Muscle layer of colon (tissue), 2 donors: ENCODE data around the gene SEMA7A.

ENCODE experiments used
- H3K27ac ChIP-seq: one replicate; pipeline ENCODE4 v1.7.0; 2013; ENCODE audit warnings: low read depth, mild to moderate bottlenecking, low read length, moderate library complexity
- H3K27me3 ChIP-seq, 2 donors: one replicate each; pipeline ENCODE4 v1.7.0; 2013; ENCODE audit warnings: low read length in 2 of 2, mild to moderate bottlenecking in 2 of 2; ENCODE audit not compliant: insufficient read depth in 2 of 2, control insufficient read depth in 1 of 2
- H3K36me3 ChIP-seq: one replicate; pipeline ENCODE4 v1.7.0; 2013; ENCODE audit warnings: mild to moderate bottlenecking, low read length; ENCODE audit not compliant: insufficient read depth
- H3K4me1 ChIP-seq: one replicate; pipeline ENCODE4 v1.7.0; 2013; ENCODE audit warnings: mild to moderate bottlenecking, low read length; ENCODE audit not compliant: insufficient read depth
- H3K4me3 ChIP-seq, 2 donors: one replicate each; pipeline ENCODE4 v1.7.0; 2013; ENCODE audit warnings: low read length in 2 of 2, low read depth in 1 of 2, mild to moderate bottlenecking in 1 of 2, moderate library complexity in 1 of 2
- H3K9ac ChIP-seq: one replicate; pipeline ENCODE4 v1.7.0; 2013; ENCODE audit warnings: low read length
- H3K9me3 ChIP-seq: one replicate; pipeline ENCODE4 v1.7.0; 2013; ENCODE audit warnings: mild to moderate bottlenecking, low read length
- donor health status: abdominal sarcoma.
- donor health status: Adenocarcinoma of cecum.

The SEMA7A gene

GRCh38 chr15:74426404-74427281 is 7.1 kb downstream of the SEMA7A start:
- H3K36me3 ChIP-seq, result no peaks in the 10 kb centered on the region
- H3K27ac ChIP-seq, result no peak overlapping the region
- peaks cover 9 to 27% of the 10 kb centered on the region in 2 donors for H3K27me3 ChIP-seq
- H3K9ac ChIP-seq, result no peak overlapping the region
- H3K9me3 ChIP-seq, result no peaks in the 10 kb centered on the region
- H3K4me3 ChIP-seq, result no peak overlapping the region
- H3K4me1 ChIP-seq, result no peaks in the 10 kb centered on the region

GRCh38 chr15:74425630-74426029 is 8.1 kb downstream of the SEMA7A start:
- Histone ChIP-seq H3K9me3 (no peaks in the 10 kb centered on the region), H3K36me3 (no peaks in the 10 kb centered on the region), H3K4me3 (no peak overlapping the region), H3K4me1 (no peaks in the 10 kb centered on the region), H3K27ac (no peak overlapping the region), H3K9ac (no peak overlapping the region), H3K27me3 (peaks cover 0 to 17% of the 10 kb centered on the region in 2 donors)

- Histone ChIP-seq H3K27ac (no peak overlapping the region), H3K36me3 (no peaks in the 10 kb centered on the region), H3K4me3 (no peak overlapping the region), H3K27me3 (peaks cover 0 to 13% of the 10 kb centered on the region in 2 donors), H3K4me1 (no peaks in the 10 kb centered on the region), H3K9me3 (no peaks in the 10 kb centered on the region), H3K9ac (no peak overlapping the region)
Observed at GRCh38 chr15:74424901-74425528, 8.7 kb downstream of the SEMA7A start.

- H3K36me3 ChIP-seq, result no peaks in the 10 kb centered on the region
- no peak overlapping the region for H3K4me3 ChIP-seq
- no peaks in the 10 kb centered on the region for H3K4me1 ChIP-seq
- H3K9me3 ChIP-seq, result no peaks in the 10 kb centered on the region
- H3K9ac ChIP-seq, result no peak overlapping the region
- H3K27ac ChIP-seq, result no peak overlapping the region
- peaks cover 0 to under 1% of the 10 kb centered on the region in 2 donors for H3K27me3 ChIP-seq
Observed at GRCh38 chr15:74423431-74424257, 10.1 kb downstream of the SEMA7A start.

GRCh38 chr15:74422652-74423430 is 10.9 kb downstream of the SEMA7A start:
- no peak overlapping the region for H3K9ac ChIP-seq
- no peak overlapping the region for H3K4me3 ChIP-seq
- no peaks in the 10 kb centered on the region for H3K4me1 ChIP-seq
- H3K27me3 ChIP-seq, result no peaks in the 10 kb centered on the region
- H3K9me3 ChIP-seq, result no peaks in the 10 kb centered on the region
- H3K27ac ChIP-seq, result no peak overlapping the region
- no peaks in the 10 kb centered on the region for H3K36me3 ChIP-seq

GRCh38 chr15:74422265-74422651 is 11.5 kb downstream of the SEMA7A start:
- no peaks in the 10 kb centered on the region for H3K27me3 ChIP-seq
- no peaks in the 10 kb centered on the region for H3K36me3 ChIP-seq
- no peak overlapping the region for H3K4me3 ChIP-seq
- H3K27ac ChIP-seq, result no peak overlapping the region
- H3K4me1 ChIP-seq, result no peaks in the 10 kb centered on the region
- no peaks in the 10 kb centered on the region for H3K9me3 ChIP-seq
- H3K9ac ChIP-seq, result no peak overlapping the region

- no peaks in the 10 kb centered on the region for H3K36me3 ChIP-seq
- no peak overlapping the region for H3K27ac ChIP-seq
- H3K27me3 ChIP-seq, result no peaks in the 10 kb centered on the region
- H3K9me3 ChIP-seq, result no peaks in the 10 kb centered on the region
- H3K9ac ChIP-seq, result no peak overlapping the region
- H3K4me1 ChIP-seq, result no peaks in the 10 kb centered on the region
- H3K4me3 ChIP-seq, result no peak overlapping the region
Observed at GRCh38 chr15:74421302-74422245, 12.2 kb downstream of the SEMA7A start.

- no peaks in the 10 kb centered on the region for H3K4me1 ChIP-seq
- no peak overlapping the region for H3K27ac ChIP-seq
- H3K9me3 ChIP-seq, result no peaks in the 10 kb centered on the region
- H3K9ac ChIP-seq, result no peak overlapping the region
- H3K36me3 ChIP-seq, result no peaks in the 10 kb centered on the region
- no peak overlapping the region for H3K4me3 ChIP-seq
- H3K27me3 ChIP-seq, result no peaks in the 10 kb centered on the region
Observed at GRCh38 chr15:74420193-74420905, 13.4 kb downstream of the SEMA7A start.

- H3K27ac ChIP-seq, result no peak overlapping the region
- H3K9ac ChIP-seq, result no peak overlapping the region
- no peaks in the 10 kb centered on the region for H3K4me1 ChIP-seq
- no peaks in the 10 kb centered on the region for H3K9me3 ChIP-seq
- H3K27me3 ChIP-seq, result no peaks in the 10 kb centered on the region
- H3K36me3 ChIP-seq, result no peaks in the 10 kb centered on the region
- H3K4me3 ChIP-seq, result no peak overlapping the region
Observed at GRCh38 chr15:74419432-74419831, 14.3 kb downstream of the SEMA7A start.
